ENCODE results near the gene TIGD3.
"Not testable (repeated sequence)": the region's sequence is repeated elsewhere in the genome, so short reads cannot be mapped to it uniquely, and the experiment has no call there.

Gene TIGD3

DNA sequence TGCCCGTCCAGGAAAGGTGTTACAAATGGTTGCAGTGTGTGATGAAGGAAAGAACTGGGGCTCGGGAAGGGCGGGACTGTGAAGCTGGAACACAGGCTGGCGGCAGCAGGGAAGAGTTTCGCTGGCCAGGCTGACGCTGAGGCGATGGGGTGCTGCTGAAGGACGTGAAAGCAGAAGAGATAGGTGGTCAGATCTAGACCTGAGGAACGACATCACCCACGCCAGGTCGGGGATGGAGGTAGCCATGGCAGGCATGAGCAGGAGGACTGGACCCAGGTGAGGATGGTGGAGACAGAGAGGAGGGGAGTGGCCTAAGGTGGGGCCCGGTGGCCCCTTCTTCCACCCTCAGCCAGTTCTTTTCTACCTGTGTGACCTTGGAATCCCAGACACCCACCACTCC is 30.7 kb upstream of the TIGD3 start:
- no peak for DNase-seq (ENCODE audit: extremely low spot score)
- ChIA-PET CTCF (interaction anchor here (3.6 to 22.1 kb wide), 3 partner anchors 8 to 34 kb away, joined by 15 to 686 read pairs (median 288); partner anchors contain the start of genes CDC42EP2 and DPF2), POLR2A (interaction anchor here (0.7 kb wide), 1 partner anchor 72 kb away, joined by 3 read pairs; no protein-coding TSS in a partner anchor)
- no peak for TF ChIP-seq CTCF (IDR thresholded peaks at IDR 0.05; ENCODE audit: control extremely low read depth, extremely low read depth, low read depth, missing control alignments)

DNA sequence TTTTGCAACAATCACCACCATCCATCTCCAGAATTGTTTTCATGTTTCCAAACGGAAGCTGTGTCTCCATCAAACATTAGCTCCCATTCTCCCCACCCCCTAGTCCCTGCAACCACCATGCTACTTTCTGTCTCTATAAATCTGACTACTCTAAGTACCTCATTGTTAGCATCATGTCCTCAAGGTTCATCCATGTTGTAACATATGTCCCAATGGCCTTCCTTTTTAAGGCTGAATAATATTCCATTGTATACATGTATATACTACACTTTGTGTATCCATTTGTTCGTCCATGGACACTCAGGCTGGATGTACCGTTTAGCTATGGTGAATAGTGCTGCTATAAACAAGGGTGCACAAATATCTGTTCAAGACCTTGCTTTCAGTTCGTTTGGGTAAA is 29.1 kb upstream of the TIGD3 start:
- ChIA-PET POLR2A (no interaction called here), CTCF (interaction anchor here (0.7 to 22.1 kb wide), 4 partner anchors 10 to 213 kb away, joined by 3 to 686 read pairs (median 146); partner anchors contain the start of gene CDC42EP2)
- DNase-seq (ENCODE audit: extremely low spot score), result no peak
- TF ChIP-seq CTCF (IDR thresholded peaks at IDR 0.05; ENCODE audit: control extremely low read depth, extremely low read depth, low read depth, missing control alignments), result no peak

DNA sequence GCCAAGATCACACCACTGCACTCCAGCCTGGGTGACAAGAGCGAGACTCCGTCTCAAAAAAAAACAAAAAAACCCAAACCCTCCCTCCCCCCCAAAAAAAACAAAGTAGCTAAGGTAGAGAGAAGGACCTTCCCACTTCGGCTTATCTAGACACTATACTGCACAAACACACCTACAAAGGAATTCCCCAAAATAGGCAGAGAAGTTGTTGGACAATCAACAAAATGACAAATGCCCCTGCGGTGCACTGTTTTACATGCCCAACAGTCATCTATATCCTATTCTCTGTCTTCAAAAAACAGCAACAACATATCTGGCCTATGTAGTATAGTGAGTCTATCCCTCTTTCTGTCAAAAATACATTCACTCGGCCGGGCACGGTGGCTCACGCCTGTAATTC is 27.5 kb upstream of the TIGD3 start:
- POLR2A ChIA-PET, result interaction anchor here (0.9 to 1.2 kb wide), 2 partner anchors 178 to 184 kb away, joined by 5 to 7 read pairs; no protein-coding TSS in a partner anchor
- CTCF ChIA-PET, result interaction anchor here (9.0 to 22.1 kb wide), 3 partner anchors 11 to 49 kb away, joined by 208 to 686 read pairs (median 288); partner anchors contain the start of gene CDC42EP2
- TF ChIP-seq CTCF (IDR thresholded peaks at IDR 0.05; ENCODE audit: control extremely low read depth, extremely low read depth, low read depth, missing control alignments), result no peak
- no peak for DNase-seq (ENCODE audit: extremely low spot score)

GRCh38 chr11:65329478-65329877 is 25.1 kb upstream of the TIGD3 start:
- no peak for DNase-seq (ENCODE audit: extremely low spot score)
- no peak for TF ChIP-seq CTCF (IDR thresholded peaks at IDR 0.05; ENCODE audit: control extremely low read depth, extremely low read depth, low read depth, missing control alignments)
- POLR2A ChIA-PET, result interaction anchor here (0.5 to 1.2 kb wide), 4 partner anchors 9 to 207 kb away, joined by 3 to 5 read pairs (median 4); no protein-coding TSS in a partner anchor
- CTCF ChIA-PET, result interaction anchor here (0.7 to 12.8 kb wide), 62 partner anchors 9 to 527 kb away, joined by 3 to 288 read pairs (median 4); partner anchors contain the start of genes CDC42EP2, FRMD8, POLA2 and SNX15

DNA sequence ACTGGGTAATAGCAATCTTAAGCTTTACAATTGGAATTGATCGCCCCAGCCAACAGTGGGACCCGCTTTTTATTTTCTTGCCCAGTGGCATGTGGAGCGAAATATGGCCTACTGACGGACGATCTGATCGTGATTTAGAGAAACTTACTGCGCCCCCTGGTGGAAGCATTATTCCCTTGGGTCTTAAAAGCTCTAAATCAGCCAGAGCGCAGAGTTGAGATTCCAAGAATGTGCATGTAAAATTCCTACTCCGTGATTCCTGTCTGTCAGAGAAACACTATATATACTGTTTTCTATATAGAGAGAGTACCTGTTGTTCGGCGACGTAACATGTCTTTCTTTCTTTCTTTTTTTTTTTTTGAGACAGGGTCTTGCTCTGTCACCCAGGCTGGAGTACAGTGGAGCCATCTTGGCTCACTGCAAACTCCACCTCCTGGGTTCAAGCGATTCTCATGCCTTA is 24.6 kb upstream of the TIGD3 start:
- POLR2A ChIA-PET, result interaction anchor here (0.5 to 1.2 kb wide), 5 partner anchors 9 to 558 kb away, joined by 3 to 5 read pairs (median 4); partner anchors contain the start of gene FIBP
- DNase-seq (ENCODE audit: extremely low spot score), result peak; percentile 71
- peak; percentile 83 for TF ChIP-seq CTCF (IDR thresholded peaks at IDR 0.05; ENCODE audit: control extremely low read depth, extremely low read depth, low read depth, missing control alignments)
- CTCF ChIA-PET, result interaction anchor here (0.7 to 12.8 kb wide), 61 partner anchors 8 to 528 kb away, joined by 3 to 288 read pairs (median 4); partner anchors contain the start of genes CDC42EP2, FRMD8, POLA2 and SNX15

DNA sequence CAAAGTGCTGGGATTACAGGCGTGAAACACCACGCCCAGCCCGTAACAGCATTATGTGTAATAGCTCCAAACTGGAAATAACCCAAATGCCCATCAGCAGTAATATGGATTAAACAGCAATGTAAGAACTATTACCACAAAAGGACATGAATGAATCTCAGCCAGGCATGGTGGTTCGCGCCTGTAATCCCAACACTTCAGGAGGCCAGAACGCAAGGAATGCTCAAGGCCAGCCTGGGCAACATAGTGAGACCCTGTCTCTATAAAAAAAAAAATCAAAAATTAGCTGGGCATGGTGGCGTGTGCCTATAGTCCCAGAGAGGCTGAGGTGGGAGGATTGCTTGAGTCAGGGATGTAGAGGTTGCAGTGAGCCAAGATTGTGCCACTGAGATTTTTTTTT is 24.0 kb upstream of the TIGD3 start:
- no peak for TF ChIP-seq CTCF (IDR thresholded peaks at IDR 0.05; ENCODE audit: control extremely low read depth, extremely low read depth, low read depth, missing control alignments)
- no peak for DNase-seq (ENCODE audit: extremely low spot score)
- POLR2A ChIA-PET, result interaction anchor here (0.5 to 1.2 kb wide), 2 partner anchors 176 to 558 kb away, joined by 4 to 5 read pairs; partner anchors contain the start of gene FIBP
- CTCF ChIA-PET, result interaction anchor here (0.9 to 12.8 kb wide), 47 partner anchors 8 to 463 kb away, joined by 3 to 288 read pairs (median 5); partner anchors contain the start of genes CDC42EP2, FRMD8, POLA2 and SNX15

GRCh38 chr11:65332591-65332990 is 22.0 kb upstream of the TIGD3 start:
- ChIA-PET CTCF (interaction anchor here (1.2 to 12.8 kb wide), 13 partner anchors 9 to 222 kb away, joined by 3 to 288 read pairs (median 6); partner anchors contain the start of genes CDC42EP2 and POLA2), POLR2A (interaction anchor here (1.0 to 1.4 kb wide), 2 partner anchors 57 to 86 kb away, joined by 3 read pairs; no protein-coding TSS in a partner anchor)
- not testable (repeated sequence) for DNase-seq (ENCODE audit: extremely low spot score)

Data from GM10248 (cell line).